HEK293T (cell line): Measurements from ENCODE around the gene CETN3.

Experiments
- ELF4 ChIP-seq: fragments of 450-650 bp; IDR thresholded peaks from 2 replicates; pipeline ENCODE4 v1.6.1; 2017; ENCODE audit warnings: antibody characterized with exemption
- FOXA1 ChIP-seq: fragments of 450-650 bp; IDR thresholded peaks from 2 replicates; pipeline ENCODE4 v1.6.1; 2016; ENCODE audit warnings: mild to moderate bottlenecking
- NFRKB ChIP-seq: fragments of 450-650 bp; IDR thresholded peaks from 2 replicates; pipeline ENCODE4 v1.6.1; 2016; ENCODE audit warnings: mild to moderate bottlenecking, moderate library complexity
- SP1 ChIP-seq: fragments of 450-650 bp; IDR thresholded peaks from 2 replicates; pipeline ENCODE4 v1.6.1; 2017
- SUZ12 ChIP-seq: fragments of 450-650 bp; IDR thresholded peaks from 2 replicates; pipeline ENCODE4 v1.6.1; 2016; ENCODE audit warnings: mild to moderate bottlenecking
- TARDBP ChIP-seq: fragments of 450-650 bp; IDR thresholded peaks from 2 replicates; pipeline ENCODE4 v1.6.1; 2016
- ZNF384 ChIP-seq: fragments of 450-650 bp; IDR thresholded peaks from 2 replicates; pipeline ENCODE4 v1.6.1; 2016

- TF ChIP-seq SUZ12, result no peak
- no peak for TF ChIP-seq ZNF384
- TF ChIP-seq SP1, result no peak
- no peak for TF ChIP-seq ELF4
- no peak for TF ChIP-seq FOXA1
- no peak for TF ChIP-seq NFRKB
- TF ChIP-seq TARDBP, result no peak
These were observed 44.2 kb downstream of the CETN3 start for GRCh38 chr5:90365328-90365727.
